NCI-H2107 treated with DMSO at 0.1 percent for 48 hours (cell line): ENCODE data around the gene SUN2.
"Not testable (repeated sequence)": the region's sequence is repeated elsewhere in the genome, so short reads cannot be mapped to it uniquely, and the experiment has no call there.

ENCODE experiments used
- DNase-seq: peaks from one replicate; lab custom pipeline; 2025; ENCODE audit not compliant: unreplicated experiment; lab: John Stamatoyannopoulos, UW

Gene SUN2

GRCh38 chr22:38755911-38756532 is at the start of gene SUN2:
Gene SUN2 (minus strand): TSS chr22:38755998. CDS start chr22:38752628, 3,370 bp downstream.
- no peak for DNase-seq

- DNase-seq = not testable (repeated sequence)
These were observed 49.3 kb upstream of the SUN2 start for GRCh38 chr22:38805041-38805593.

GRCh38 chr22:38802671-38803121 is 46.9 kb upstream of the SUN2 start:
- peak; percentile 5 for DNase-seq

GRCh38 chr22:38799265-38800002 is 43.6 kb upstream of the SUN2 start:
- DNase-seq = no peak

- no peak for DNase-seq
These were observed 42.7 kb upstream of the SUN2 start for GRCh38 chr22:38798496-38798895.

- DNase-seq = no peak
These were observed 40.6 kb upstream of the SUN2 start for GRCh38 chr22:38796262-38796957.

GRCh38 chr22:38795569-38795968 is 39.8 kb upstream of the SUN2 start:
- DNase-seq = no peak

- peak; percentile 91 for DNase-seq
These were observed 38.1 kb upstream of the SUN2 start, which contains the start of gene DNAL4 for GRCh38 chr22:38793721-38794466. Gene DNAL4 (minus strand): TSS chr22:38794143. CDS start chr22:38782731, 11,412 bp downstream.

- no peak for DNase-seq
These were observed 37.5 kb upstream of the SUN2 start for GRCh38 chr22:38793317-38793716.

- DNase-seq = no peak
These were observed 37.0 kb upstream of the SUN2 start for GRCh38 chr22:38792833-38793232.

GRCh38 chr22:38789606-38790005 is 33.8 kb upstream of the SUN2 start:
- DNase-seq = no peak

- DNase-seq = no peak
These were observed 33.0 kb upstream of the SUN2 start for GRCh38 chr22:38788846-38789245.

GRCh38 chr22:38788021-38788816 is 32.4 kb upstream of the SUN2 start:
- peak; percentile 34 for DNase-seq

- DNase-seq = no peak
These were observed 30.8 kb upstream of the SUN2 start for GRCh38 chr22:38786631-38787030.

- DNase-seq = no peak
These were observed 29.1 kb upstream of the SUN2 start for GRCh38 chr22:38784856-38785255.

GRCh38 chr22:38784035-38784434 is 28.2 kb upstream of the SUN2 start:
- no peak for DNase-seq

GRCh38 chr22:38783095-38783615 is 27.4 kb upstream of the SUN2 start:
- no peak for DNase-seq

- no peak for DNase-seq
These were observed 26.8 kb upstream of the SUN2 start for GRCh38 chr22:38782402-38783094.

GRCh38 chr22:38781033-38781432 is 25.2 kb upstream of the SUN2 start:
- no peak for DNase-seq
